ENCODE data around the gene GABRD.
"Not testable (repeated sequence)": the region's sequence is repeated elsewhere in the genome, so short reads cannot be mapped to it uniquely, and the experiment has no call there.

The GABRD gene

GRCh38 chr1:2019172-2019543 is at the start of gene GABRD:
Gene GABRD (plus strand): TSS chr1:2019345. CDS start chr1:2019424, 79 bp downstream.
- in situ Hi-C loops (cut with HindIII; ENCODE audit: low pct_ligation_motif_present, low pct_unique_long_range_greater_than_20kb, low sequenced_read_pairs): no loop called here
- peak; percentile 29 for DNase-seq

GRCh38 chr1:1969505-1969900 is 49.6 kb upstream of the GABRD start:
- no peak for DNase-seq
- in situ Hi-C loops (cut with HindIII; ENCODE audit: low pct_ligation_motif_present, low pct_unique_long_range_greater_than_20kb, low sequenced_read_pairs): no loop called here

GRCh38 chr1:1969953-1970716 is 49.0 kb upstream of the GABRD start:
- DNase-seq: no peak
- in situ Hi-C loops (cut with HindIII; ENCODE audit: low pct_ligation_motif_present, low pct_unique_long_range_greater_than_20kb, low sequenced_read_pairs): no loop called here

- in situ Hi-C loops (cut with HindIII; ENCODE audit: low pct_ligation_motif_present, low pct_unique_long_range_greater_than_20kb, low sequenced_read_pairs): no loop called here
- DNase-seq: no peak
Measured at GRCh38 chr1:1971017-1971416, 48.1 kb upstream of the GABRD start.

- in situ Hi-C loops (cut with HindIII; ENCODE audit: low pct_ligation_motif_present, low pct_unique_long_range_greater_than_20kb, low sequenced_read_pairs): no loop called here
- no peak for DNase-seq
Measured at GRCh38 chr1:1971688-1972087, 47.5 kb upstream of the GABRD start.

- in situ Hi-C loops (cut with HindIII; ENCODE audit: low pct_ligation_motif_present, low pct_unique_long_range_greater_than_20kb, low sequenced_read_pairs): no loop called here
- no peak for DNase-seq
Measured at GRCh38 chr1:1972976-1973715, 46.0 kb upstream of the GABRD start.

GRCh38 chr1:1973716-1974642 is 45.2 kb upstream of the GABRD start:
- DNase-seq: no peak
- in situ Hi-C loops (cut with HindIII; ENCODE audit: low pct_ligation_motif_present, low pct_unique_long_range_greater_than_20kb, low sequenced_read_pairs): no loop called here

- in situ Hi-C loops (cut with HindIII; ENCODE audit: low pct_ligation_motif_present, low pct_unique_long_range_greater_than_20kb, low sequenced_read_pairs): no loop called here
- no peak for DNase-seq
Measured at GRCh38 chr1:1974834-1975233, 44.3 kb upstream of the GABRD start.

GRCh38 chr1:1975535-1975934 is 43.6 kb upstream of the GABRD start:
- in situ Hi-C loops (cut with HindIII; ENCODE audit: low pct_ligation_motif_present, low pct_unique_long_range_greater_than_20kb, low sequenced_read_pairs): no loop called here
- DNase-seq: no peak

- in situ Hi-C loops (cut with HindIII; ENCODE audit: low pct_ligation_motif_present, low pct_unique_long_range_greater_than_20kb, low sequenced_read_pairs): no loop called here
- DNase-seq: no peak
Measured at GRCh38 chr1:1976031-1976430, 43.1 kb upstream of the GABRD start.

- in situ Hi-C loops (cut with HindIII; ENCODE audit: low pct_ligation_motif_present, low pct_unique_long_range_greater_than_20kb, low sequenced_read_pairs): no loop called here
- no peak for DNase-seq
Measured at GRCh38 chr1:1978108-1978507, 41.0 kb upstream of the GABRD start.

GRCh38 chr1:1978690-1979481 is 40.3 kb upstream of the GABRD start:
- in situ Hi-C loops (cut with HindIII; ENCODE audit: low pct_ligation_motif_present, low pct_unique_long_range_greater_than_20kb, low sequenced_read_pairs); DNase-seq: not testable (repeated sequence)

GRCh38 chr1:1979482-1980165 is 39.5 kb upstream of the GABRD start:
- DNase-seq: no peak
- in situ Hi-C loops (cut with HindIII; ENCODE audit: low pct_ligation_motif_present, low pct_unique_long_range_greater_than_20kb, low sequenced_read_pairs): no loop called here

GRCh38 chr1:1980467-1981141 is 38.5 kb upstream of the GABRD start:
- DNase-seq: no peak
- in situ Hi-C loops (cut with HindIII; ENCODE audit: low pct_ligation_motif_present, low pct_unique_long_range_greater_than_20kb, low sequenced_read_pairs): no loop called here

GRCh38 chr1:1981142-1981500 is 38.0 kb upstream of the GABRD start:
- no peak for DNase-seq
- in situ Hi-C loops (cut with HindIII; ENCODE audit: low pct_ligation_motif_present, low pct_unique_long_range_greater_than_20kb, low sequenced_read_pairs): no loop called here

- in situ Hi-C loops (cut with HindIII; ENCODE audit: low pct_ligation_motif_present, low pct_unique_long_range_greater_than_20kb, low sequenced_read_pairs); DNase-seq: not testable (repeated sequence)
Measured at GRCh38 chr1:1981631-1982327, 37.4 kb upstream of the GABRD start.
